Stimulated activated CD4-positive, alpha-beta T cell treated with anti-CD3 and anti-CD28 coated beads, Interleukin-1b, Interleukin-23, amount 100 ng/mL, for 4 hours (primary cell): ENCODE measurements around the gene PAQR5.
"Not testable (repeated sequence)": the region's sequence is repeated elsewhere in the genome, so short reads cannot be mapped to it uniquely, and the experiment has no call there.

Experiments used
- DNase-seq, 2 donors: peaks; one replicate each; pipeline ENCODE4 v3.0.0-alpha.2; 2020; ENCODE audit warnings: low read depth in 2 of 2

Gene PAQR5

DNA sequence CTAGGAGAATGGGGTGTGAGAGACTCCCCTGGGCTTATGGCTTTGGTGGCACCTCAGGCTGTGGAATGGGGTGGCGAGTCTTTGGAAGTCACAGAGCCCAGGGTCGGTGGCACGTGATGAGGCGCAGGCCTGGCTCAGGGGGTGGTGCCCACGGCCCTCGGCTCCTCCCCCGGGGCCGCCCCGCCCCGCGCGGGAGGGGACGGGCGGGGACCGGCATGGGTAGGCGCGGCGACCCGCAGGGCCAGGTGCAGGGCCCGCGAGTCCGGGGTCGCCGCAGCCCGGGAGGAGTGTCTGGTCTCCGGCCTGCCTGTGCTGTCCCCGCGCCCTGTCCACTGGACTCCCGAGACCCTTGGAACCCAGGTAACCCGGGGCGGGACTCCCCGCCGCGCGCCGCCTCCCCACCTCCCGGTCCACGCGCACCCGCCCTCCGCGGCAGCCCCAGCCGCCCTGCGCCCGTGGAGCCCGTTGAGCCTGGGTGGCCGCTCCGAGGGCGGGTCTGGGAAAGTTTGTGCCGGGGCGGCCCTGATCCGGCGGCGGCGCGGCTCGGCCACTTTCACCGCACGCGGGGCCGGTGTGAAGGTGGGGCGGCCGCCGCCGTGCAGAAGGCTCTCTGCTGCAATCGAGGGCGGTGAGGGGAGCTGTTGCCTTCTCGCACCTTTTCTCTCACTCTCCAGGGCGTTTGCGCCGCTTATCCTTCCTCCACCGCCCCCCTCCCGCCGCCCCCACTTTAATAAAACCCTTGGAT is at the start of gene PAQR5:
Gene PAQR5, plus strand, starts transcription at position 216 of the 745 bp plus-strand sequence. CDS start 61,169 bp downstream, outside the sequence.
- peak in 1 of 2 donors; percentile 22 for DNase-seq

GRCh38 chr15:69253156-69253555 is 45.6 kb upstream of the PAQR5 start:
- DNase-seq: no peak

DNA sequence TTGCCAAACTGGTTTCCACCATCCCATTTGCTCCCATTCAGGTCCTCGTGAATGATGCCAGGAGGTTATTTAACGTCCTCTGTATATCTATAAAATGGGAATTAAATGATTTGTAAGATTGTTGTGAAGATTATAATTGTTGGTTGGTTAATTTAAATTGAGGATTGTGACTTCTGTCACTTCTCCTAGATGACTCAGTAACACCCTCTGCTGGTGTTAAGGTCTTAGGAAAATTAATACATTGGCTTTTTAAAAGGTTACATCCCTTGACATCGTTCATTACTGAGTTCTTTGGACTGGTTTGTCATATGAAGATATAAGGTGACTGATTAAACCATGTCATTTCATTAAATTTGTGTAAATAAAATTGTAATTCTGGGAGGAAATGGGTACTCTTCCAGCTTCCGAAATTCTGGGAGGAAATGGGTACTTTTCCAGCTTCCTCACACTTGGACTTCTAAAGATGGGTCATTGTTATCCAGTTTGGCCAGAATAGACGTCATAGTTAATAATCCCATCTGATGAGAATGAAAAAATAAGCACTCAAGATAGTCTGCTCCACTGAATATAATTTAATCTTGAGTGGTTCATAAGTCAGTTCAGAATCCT is 33.3 kb upstream of the PAQR5 start:
- no peak for DNase-seq

GRCh38 chr15:69271217-69271616 is 27.5 kb upstream of the PAQR5 start:
- no peak for DNase-seq

- DNase-seq: no peak
Measured at GRCh38 chr15:69272139-69272538, 26.6 kb upstream of the PAQR5 start.

- DNase-seq: no peak
Measured at GRCh38 chr15:69272891-69273290, 25.8 kb upstream of the PAQR5 start.

DNA sequence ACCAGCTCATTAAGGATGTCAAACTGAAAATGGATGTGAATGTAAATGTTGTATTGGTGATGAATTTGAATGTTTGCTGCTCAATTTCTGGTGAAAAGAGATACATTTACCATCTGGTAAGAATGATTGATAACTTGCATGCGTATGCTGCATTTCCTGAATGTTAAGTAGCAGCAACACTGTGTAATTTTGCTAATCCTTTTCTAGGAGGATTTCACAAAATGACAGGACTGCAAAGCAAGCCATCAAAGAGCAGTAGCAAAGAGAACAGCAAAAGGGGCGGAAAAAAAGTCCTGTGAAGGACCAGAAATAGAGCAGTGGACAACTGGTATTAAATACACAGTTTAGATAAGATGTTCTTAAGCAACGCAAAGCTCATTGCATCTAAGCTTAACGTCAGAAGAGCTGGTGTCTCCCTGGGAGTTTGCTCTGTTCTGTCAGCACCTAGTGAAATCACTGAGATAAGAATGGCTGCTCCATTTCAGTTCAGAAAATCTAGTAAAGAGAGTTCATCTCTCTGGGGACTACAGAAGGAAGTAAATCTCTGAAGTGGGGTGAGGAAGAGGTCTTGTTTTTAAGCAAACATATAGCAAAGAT is 23.5 kb upstream of the PAQR5 start:
- no peak for DNase-seq

GRCh38 chr15:69275933-69276560 is 22.7 kb upstream of the PAQR5 start:
- no peak for DNase-seq

GRCh38 chr15:69277316-69277715 is 21.4 kb upstream of the PAQR5 start:
- no peak for DNase-seq

DNA sequence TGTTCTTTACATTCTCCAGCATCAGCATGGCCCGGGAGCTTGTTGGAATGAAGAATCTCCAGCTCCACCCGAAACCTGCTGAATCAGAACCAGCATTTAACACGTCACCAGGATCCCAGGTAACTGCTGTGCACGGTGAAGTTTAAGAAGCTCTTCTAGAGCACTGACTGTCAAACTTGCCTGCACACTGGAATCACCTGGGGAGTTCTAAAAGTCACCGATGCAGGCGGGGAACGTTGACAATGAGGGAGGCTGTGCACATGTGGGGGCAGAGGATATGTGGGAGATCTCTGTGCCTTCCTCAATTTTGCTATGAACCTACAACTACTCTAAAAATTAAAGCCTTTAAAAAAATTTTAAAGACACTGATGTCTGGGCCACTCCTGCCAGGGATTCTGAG is 19.1 kb upstream of the PAQR5 start:
- no peak for DNase-seq

- no peak for DNase-seq
Measured at GRCh38 chr15:69280783-69281182, 17.9 kb upstream of the PAQR5 start.

DNA sequence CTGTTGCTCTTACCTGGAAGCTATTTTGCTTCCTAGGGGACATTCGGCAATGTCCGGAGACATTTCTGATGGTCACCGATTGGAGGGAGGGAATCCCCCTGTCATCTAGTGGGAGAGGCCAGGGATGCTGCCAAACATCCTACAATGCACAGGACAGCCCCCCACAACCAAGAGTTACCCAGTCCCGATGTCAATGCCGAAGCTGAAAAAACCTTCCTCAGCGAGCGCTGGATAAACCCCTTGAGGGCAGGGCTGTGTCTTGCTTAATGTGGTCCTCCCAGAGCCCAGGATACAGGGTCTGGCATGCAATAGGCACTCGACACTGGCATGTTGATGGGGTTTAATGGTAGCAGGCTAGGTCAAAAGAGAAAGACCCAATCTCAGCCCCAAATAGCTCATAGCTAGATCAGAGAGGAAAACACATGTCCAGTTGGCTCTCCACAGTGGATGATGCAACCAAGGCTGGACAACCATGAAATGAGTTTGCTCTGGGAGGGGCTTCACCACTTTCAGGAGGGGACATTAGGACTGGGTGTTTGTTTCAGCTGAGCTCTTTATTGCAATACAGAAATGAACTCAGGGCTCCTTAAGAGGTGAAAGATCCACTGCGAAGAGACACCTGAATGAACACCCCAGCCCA is 16.5 kb upstream of the PAQR5 start:
- DNase-seq: no peak

- DNase-seq: no peak
Measured at GRCh38 chr15:69285834-69286233, 12.9 kb upstream of the PAQR5 start.

DNA sequence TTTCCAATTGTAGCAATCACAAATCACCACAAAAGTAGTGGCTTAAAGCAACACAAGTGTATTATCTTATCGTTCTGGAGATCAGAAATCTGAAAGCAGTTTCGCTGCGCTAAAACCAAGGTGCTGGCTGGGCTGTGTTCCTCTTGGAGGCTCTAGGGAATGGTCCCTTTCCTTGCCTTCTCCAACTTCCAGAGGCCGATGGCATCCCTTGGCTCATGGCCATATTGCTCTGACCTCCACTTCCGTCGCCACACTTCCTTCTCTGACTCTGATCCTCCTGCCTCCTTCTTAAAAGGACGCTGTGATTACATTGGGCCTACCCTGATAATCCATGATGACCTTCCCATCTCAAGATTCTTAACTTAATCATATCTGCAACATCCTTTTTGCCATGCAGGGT is 10.7 kb upstream of the PAQR5 start:
- DNase-seq: no peak

DNA sequence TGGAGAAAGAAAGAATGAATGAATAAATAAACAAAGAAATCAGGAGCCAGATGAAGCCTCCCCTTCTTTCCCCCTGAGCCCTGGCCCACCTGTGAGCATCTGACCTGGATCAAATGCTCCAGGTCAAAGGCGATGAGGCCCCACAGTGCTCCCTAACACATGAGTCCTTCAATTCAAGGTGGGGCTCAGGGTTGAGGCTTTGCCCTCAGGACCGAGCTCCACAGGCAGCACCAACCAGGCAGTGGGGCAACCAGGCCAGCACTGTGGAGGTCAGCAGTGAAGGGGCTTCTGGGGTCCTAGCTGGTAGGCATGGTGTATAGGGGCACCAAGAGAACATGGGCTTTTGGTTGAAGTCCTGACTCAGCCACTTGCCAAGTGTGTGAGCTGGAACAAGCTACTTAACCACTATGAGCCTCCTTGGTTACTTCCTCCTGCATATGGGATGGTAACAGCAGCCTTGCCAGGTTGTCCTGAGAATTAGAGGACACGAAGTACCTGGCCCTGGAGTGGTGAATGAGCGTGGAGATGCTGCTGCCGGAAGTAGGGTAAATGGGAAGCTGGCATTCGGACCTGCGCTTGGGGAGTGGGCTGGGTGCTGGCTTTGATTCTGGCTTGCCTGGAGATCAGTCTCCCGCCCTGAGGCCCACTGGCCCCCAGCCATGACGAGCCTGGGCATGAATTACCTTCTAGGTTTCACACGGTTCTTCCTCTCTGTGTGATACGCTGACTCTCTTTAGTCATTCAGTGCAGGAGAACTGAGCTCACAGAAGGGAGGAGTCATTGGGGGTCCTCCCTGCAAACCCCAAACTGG is 10.0 kb upstream of the PAQR5 start:
- DNase-seq: no peak

GRCh38 chr15:69289342-69290146 is 9.2 kb upstream of the PAQR5 start:
- DNase-seq: no peak

DNA sequence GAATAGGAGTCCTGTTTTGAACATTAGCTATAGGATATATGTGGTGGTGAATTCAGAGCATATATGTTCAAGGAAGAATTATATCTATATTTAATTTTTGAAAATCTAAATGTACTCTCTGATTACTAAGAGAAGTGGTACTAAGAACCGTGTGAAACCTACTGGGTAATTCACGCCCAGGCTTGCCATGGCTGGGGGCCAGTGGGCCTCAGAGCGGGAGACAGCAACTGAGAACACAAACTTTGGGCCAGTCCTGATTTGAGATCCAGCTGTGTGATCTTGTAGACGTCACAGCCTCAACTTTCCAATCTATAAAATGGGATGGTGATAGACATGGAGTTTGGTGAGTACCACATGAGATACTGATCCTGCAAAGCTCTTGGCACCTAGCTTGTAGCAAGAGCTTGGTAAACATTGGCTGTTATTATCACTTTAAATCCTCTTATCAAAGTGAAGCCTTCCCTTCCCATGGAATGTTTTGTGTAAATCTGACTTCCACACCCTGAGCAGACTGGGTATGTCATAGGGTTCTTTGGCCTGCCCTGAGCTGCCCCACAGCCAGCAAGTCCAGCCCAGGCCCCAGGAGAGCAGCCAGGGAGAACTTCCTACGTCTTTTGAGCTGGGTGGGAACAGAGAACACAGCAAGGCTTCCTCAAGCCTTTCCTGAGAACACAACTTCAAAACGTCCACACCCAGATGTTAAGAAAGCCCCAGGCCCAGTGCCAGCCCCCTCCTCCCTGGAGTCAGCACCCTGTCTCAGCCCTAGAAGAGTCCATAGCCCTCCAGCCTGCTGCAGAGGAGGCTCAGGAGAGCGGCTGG is 8.2 kb upstream of the PAQR5 start:
- DNase-seq: no peak

DNA sequence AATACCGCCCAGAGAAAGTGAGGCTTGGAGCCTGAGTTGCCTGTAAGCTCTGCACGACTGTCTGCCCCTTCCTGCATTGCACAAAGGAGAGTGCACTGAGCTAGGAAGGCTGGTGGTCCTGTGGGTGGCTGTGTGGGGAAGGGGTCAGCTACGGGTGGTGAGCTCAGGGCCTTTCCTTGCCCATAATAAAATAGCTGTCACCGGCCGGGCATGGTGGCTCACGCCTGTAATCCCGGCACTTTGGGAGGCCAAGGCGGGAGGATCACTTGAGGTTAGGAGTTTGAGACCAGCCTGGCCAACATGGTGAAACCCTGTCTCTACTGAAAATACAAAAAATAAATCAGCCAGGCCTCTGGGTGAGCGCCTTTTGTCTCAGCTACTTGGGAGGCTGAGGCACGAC is 7.1 kb upstream of the PAQR5 start:
- DNase-seq: not testable (repeated sequence)

DNA sequence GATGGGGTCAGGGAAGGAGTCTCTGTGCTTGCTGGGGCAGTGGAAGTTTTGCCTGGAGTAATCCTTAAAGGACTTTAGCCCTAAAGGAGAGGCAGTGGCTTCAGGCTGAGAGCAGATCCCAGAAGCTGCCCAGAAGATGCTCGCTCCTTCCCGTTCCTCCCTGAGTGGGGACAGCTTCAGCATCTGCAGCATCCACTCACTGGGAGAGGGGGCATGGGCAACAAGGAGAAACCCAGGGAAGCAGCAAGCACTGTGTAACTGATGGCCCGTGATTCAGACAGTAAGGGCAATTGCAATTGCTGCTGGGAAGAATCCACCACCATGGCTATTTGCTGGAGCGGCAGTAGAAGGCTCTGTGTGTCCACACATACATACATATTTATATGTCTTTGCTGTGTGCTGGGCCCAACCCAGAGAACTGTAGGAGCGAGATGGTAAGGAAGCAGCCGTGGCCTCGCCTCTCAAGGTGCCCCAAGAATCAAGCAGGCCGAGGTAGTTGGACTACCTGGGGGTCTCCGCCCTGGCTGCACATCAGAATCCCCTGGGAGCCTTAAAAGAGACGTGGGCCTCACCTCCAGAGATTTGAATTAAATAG is 5.8 kb upstream of the PAQR5 start:
- DNase-seq: no peak
